HCT116 (cell line): ENCODE measurements around the gene EIF4G3.

Experiments
- CTCF ChIP-seq, 3 experiments: fragments of 200-600 bp in 1 of 3; sonication (generic) in 1 of 3; IDR thresholded peaks in 2 of 3; conservative IDR thresholded peaks in 1 of 3; 2 replicates each; pipeline ENCODE4 v1.5.1; 2012 to 2017; ENCODE audit warnings: low read depth in 2 of 3, low read length in 2 of 3, antibody characterized with exemption in 1 of 3, borderline replicate concordance in 1 of 3, control low read depth in 1 of 3, mild to moderate bottlenecking in 1 of 3, mixed read lengths in 1 of 3, mixed run types in 1 of 3, moderate library complexity in 1 of 3; ENCODE audit not compliant: insufficient read depth in 1 of 3
- EGR1 ChIP-seq: IDR thresholded peaks from 2 replicates; pipeline ENCODE4 v1.6.1; 2012; ENCODE audit warnings: low read depth
- ELF1 ChIP-seq: IDR thresholded peaks from 2 replicates; pipeline ENCODE4 v1.6.1; 2012; ENCODE audit warnings: low read depth, borderline replicate concordance
- EZH2 ChIP-seq: fragments of 200-600 bp; sonication (generic); IDR thresholded peaks from 2 replicates; pipeline ENCODE4 v1.6.1; 2017; ENCODE audit warnings: antibody characterized with exemption, mixed run types
- EZH2phosphoT487 ChIP-seq: fragments of 200-600 bp; IDR thresholded peaks from 2 replicates; pipeline ENCODE4 v1.6.1; 2018; ENCODE audit warnings: antibody characterized with exemption, borderline replicate concordance
- FOSL1 ChIP-seq: IDR thresholded peaks from 2 replicates; pipeline ENCODE4 v1.6.1; 2012; ENCODE audit warnings: low read depth
- MAX ChIP-seq: IDR thresholded peaks from 2 replicates; pipeline ENCODE4 v1.6.1; 2012
- POLR2A ChIP-seq: IDR thresholded peaks from 2 replicates; pipeline ENCODE4 v1.7.0; 2011; ENCODE audit warnings: borderline replicate concordance; ENCODE audit not compliant: insufficient read depth, insufficient read length; ENCODE audit errors: extremely low read depth
- SIN3A ChIP-seq: IDR thresholded peaks from 2 replicates; pipeline ENCODE4 v1.6.1; 2012; ENCODE audit warnings: low read depth
- YY1 ChIP-seq: IDR thresholded peaks from 2 replicates; pipeline ENCODE4 v1.6.1; 2011; ENCODE audit warnings: low read length, low read depth, moderate library complexity, mild to moderate bottlenecking; ENCODE audit not compliant: insufficient replicate concordance; ENCODE audit errors: extremely low read depth
- TF ChIP-seq, protein P1 (sequence below): IDR thresholded peaks from 2 replicates; pipeline ENCODE4 v1.6.1; 2012; ENCODE audit warnings: low read depth

GRCh38 chr1:21189421-21189820 lies 12.7 kb upstream of the EIF4G3 start:
- TF ChIP-seq YY1 = no peak
- no peak for TF ChIP-seq CTCF (IDR thresholded peaks at IDR 0.05 in 2 of 3, conservative IDR thresholded peaks at IDR 0.05 in 1 of 3; ENCODE audit: borderline replicate concordance in 1 of 3, insufficient read depth in 1 of 3, low read depth in 2 of 3, low read length in 2 of 3)
- TF ChIP-seq POLR2A = no peak
- TF ChIP-seq EZH2 = no peak
- TF ChIP-seq ELF1 = no peak
- TF ChIP-seq MAX = no peak
- TF ChIP-seq FOSL1 = no peak
- TF ChIP-seq, protein P1, sequence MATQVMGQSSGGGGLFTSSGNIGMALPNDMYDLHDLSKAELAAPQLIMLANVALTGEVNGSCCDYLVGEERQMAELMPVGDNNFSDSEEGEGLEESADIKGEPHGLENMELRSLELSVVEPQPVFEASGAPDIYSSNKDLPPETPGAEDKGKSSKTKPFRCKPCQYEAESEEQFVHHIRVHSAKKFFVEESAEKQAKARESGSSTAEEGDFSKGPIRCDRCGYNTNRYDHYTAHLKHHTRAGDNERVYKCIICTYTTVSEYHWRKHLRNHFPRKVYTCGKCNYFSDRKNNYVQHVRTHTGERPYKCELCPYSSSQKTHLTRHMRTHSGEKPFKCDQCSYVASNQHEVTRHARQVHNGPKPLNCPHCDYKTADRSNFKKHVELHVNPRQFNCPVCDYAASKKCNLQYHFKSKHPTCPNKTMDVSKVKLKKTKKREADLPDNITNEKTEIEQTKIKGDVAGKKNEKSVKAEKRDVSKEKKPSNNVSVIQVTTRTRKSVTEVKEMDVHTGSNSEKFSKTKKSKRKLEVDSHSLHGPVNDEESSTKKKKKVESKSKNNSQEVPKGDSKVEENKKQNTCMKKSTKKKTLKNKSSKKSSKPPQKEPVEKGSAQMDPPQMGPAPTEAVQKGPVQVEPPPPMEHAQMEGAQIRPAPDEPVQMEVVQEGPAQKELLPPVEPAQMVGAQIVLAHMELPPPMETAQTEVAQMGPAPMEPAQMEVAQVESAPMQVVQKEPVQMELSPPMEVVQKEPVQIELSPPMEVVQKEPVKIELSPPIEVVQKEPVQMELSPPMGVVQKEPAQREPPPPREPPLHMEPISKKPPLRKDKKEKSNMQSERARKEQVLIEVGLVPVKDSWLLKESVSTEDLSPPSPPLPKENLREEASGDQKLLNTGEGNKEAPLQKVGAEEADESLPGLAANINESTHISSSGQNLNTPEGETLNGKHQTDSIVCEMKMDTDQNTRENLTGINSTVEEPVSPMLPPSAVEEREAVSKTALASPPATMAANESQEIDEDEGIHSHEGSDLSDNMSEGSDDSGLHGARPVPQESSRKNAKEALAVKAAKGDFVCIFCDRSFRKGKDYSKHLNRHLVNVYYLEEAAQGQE = no peak
- no peak for TF ChIP-seq EZH2phosphoT487
- no peak for TF ChIP-seq EGR1
- no peak for TF ChIP-seq SIN3A
